Testis (tissue), 2 donors: ENCODE data around the gene ATRNL1.

ENCODE experiments used
- CTCF ChIP-seq, 3 experiments: fragments of 450-650 bp in 2 of 3; fragments of 200-600 bp in 1 of 3; sonication (generic) in 1 of 3; IDR thresholded peaks; one replicate each; pipeline ENCODE4 v1.5.1; 2016 to 2019; ENCODE audit warnings: antibody characterized with exemption in 3 of 3, mild to moderate bottlenecking in 2 of 3, moderate library complexity in 1 of 3
- POLR2A ChIP-seq: fragments of 450-650 bp; IDR thresholded peaks from one replicate; pipeline ENCODE4 v1.6.1; 2017; ENCODE audit warnings: antibody characterized with exemption, mild to moderate bottlenecking, moderate library complexity

- TF ChIP-seq CTCF (IDR thresholded peaks at IDR 0.05) (no peak), POLR2A (no peak)
Observed at GRCh38 chr10:115711306-115711705, 618.1 kb downstream of the ATRNL1 start.
